ENCODE results near the gene CNOT1. TPM values are rescaled to one million over a fixed set of nuclear protein-coding genes. Genes with fewer than 3 reads are reported as not detected.

Gene CNOT1
- total and polyA plus RNA-seq, 2 of the 4 experiments (the other 2 are of a cell fraction), result 85.5 to 357 TPM

- H3K9me3 ChIP-seq (ENCODE audit: control insufficient read depth, insufficient read depth, low read length), result no peaks in the 10 kb centered on the region
- ATAC-seq (ENCODE audit: low read depth), result no peak
- H3K4me3 ChIP-seq (ENCODE audit: insufficient read depth, low read depth, low read length), result no peak overlapping the region
- H3K27me3 ChIP-seq (ENCODE audit: control insufficient read depth, insufficient read depth, low read length), result no peaks in the 10 kb centered on the region
- H2BK5ac ChIP-seq (ENCODE audit: low read depth, low read length, poor library complexity, severe bottlenecking), result no peak overlapping the region
- dilution Hi-C loops (cut with HindIII; ENCODE audit: low sequenced_read_pairs, unreplicated experiment) (no loop called here), in situ Hi-C loops (cut with MboI; ENCODE audit: low sequenced_read_pairs) (no loop called here), intact Hi-C loops (cut with micrococcal nuclease) (no loop called here)
- H3K14ac ChIP-seq (replicated peaks; ENCODE audit: low read depth, low read length), result no peak overlapping the region
- BruUV-seq (replicated peaks), result no TSS peak
- peak overlapping the region; percentile 32 for H2AFZ ChIP-seq (replicated peaks; ENCODE audit: low read length, poor library complexity)
- ChIA-PET POLR2A (ENCODE audit: unreplicated experiment) (no interaction called here), CTCF (interaction anchor here (0.6 kb wide), 1 partner anchor 452 kb away, joined by 4 read pairs; no protein-coding TSS in a partner anchor)
- no peaks in the 10 kb centered on the region for H3K9me1 ChIP-seq (ENCODE audit: insufficient read depth, low read length)
- no peak overlapping the region for H3K23ac ChIP-seq (ENCODE audit: low read depth, low read length)
- no peak overlapping the region for H3K56ac ChIP-seq (ENCODE audit: extremely low read depth, insufficient read depth, low read length)
- H3K18ac ChIP-seq (ENCODE audit: low read depth, low read length), result no peak overlapping the region
- no peak overlapping the region for H3K9ac ChIP-seq (ENCODE audit: low read depth, low read length)
- no peak overlapping the region for H2AK5ac ChIP-seq (ENCODE audit: low read depth, low read length)
- H4K20me1 ChIP-seq (ENCODE audit: insufficient read depth, low read length), result peaks cover 6% of the 10 kb centered on the region; the same call in 1 of the 2 replicates
- H3K36me3 ChIP-seq (ENCODE audit: control insufficient read depth, insufficient read depth, low read length), result peaks cover 3% of the 10 kb centered on the region; the same call in 1 of the 2 replicates
- no peak overlapping the region for H3K27ac ChIP-seq (ENCODE audit: insufficient read depth, low read length)
- H4K5ac ChIP-seq (ENCODE audit: low read depth, low read length), result no peak overlapping the region
- no peak overlapping the region for H4K91ac ChIP-seq (ENCODE audit: insufficient read depth, low read depth, low read length)
- no peak overlapping the region for H2BK20ac ChIP-seq (ENCODE audit: low read depth, low read length)
- H3K4ac ChIP-seq (ENCODE audit: low read depth, low read length), result no peak overlapping the region
- H2AK9ac ChIP-seq (replicated peaks; ENCODE audit: low read depth, low read length, poor library complexity), result no peak overlapping the region
- H3K4me2 ChIP-seq (ENCODE audit: low read depth, low read length), result no peak overlapping the region
- no peak for TF ChIP-seq NFE2L2 (IDR thresholded peaks at IDR 0.05; ENCODE audit: low read depth, low read length)
- TF ChIP-seq CEBPB (IDR thresholded peaks at IDR 0.05; ENCODE audit: low read depth, low read length), result no peak
- no peak for TF ChIP-seq MXI1 (IDR thresholded peaks at IDR 0.05; ENCODE audit: borderline replicate concordance, low read depth, low read length)
- no peak for TF ChIP-seq BHLHE40 (IDR thresholded peaks at IDR 0.05; ENCODE audit: low read depth, low read length)
- TF ChIP-seq SMC3 (IDR thresholded peaks at IDR 0.05; ENCODE audit: low read depth, low read length), result no peak
- TF ChIP-seq CHD1 (IDR thresholded peaks at IDR 0.05; ENCODE audit: low read depth, low read length), result no peak
- no peak for TF ChIP-seq RFX5 (IDR thresholded peaks at IDR 0.05; ENCODE audit: low read depth, low read length)
- no peak for TF ChIP-seq FOS (IDR thresholded peaks at IDR 0.05; ENCODE audit: low read depth, low read length)
- TF ChIP-seq MAFK (IDR thresholded peaks at IDR 0.05; ENCODE audit: low read depth, low read length), result no peak
- no peak for TF ChIP-seq RCOR1 (IDR thresholded peaks at IDR 0.05; ENCODE audit: insufficient replicate concordance, low read length)
- TF ChIP-seq, protein P1, sequence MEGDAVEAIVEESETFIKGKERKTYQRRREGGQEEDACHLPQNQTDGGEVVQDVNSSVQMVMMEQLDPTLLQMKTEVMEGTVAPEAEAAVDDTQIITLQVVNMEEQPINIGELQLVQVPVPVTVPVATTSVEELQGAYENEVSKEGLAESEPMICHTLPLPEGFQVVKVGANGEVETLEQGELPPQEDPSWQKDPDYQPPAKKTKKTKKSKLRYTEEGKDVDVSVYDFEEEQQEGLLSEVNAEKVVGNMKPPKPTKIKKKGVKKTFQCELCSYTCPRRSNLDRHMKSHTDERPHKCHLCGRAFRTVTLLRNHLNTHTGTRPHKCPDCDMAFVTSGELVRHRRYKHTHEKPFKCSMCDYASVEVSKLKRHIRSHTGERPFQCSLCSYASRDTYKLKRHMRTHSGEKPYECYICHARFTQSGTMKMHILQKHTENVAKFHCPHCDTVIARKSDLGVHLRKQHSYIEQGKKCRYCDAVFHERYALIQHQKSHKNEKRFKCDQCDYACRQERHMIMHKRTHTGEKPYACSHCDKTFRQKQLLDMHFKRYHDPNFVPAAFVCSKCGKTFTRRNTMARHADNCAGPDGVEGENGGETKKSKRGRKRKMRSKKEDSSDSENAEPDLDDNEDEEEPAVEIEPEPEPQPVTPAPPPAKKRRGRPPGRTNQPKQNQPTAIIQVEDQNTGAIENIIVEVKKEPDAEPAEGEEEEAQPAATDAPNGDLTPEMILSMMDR (conservative IDR thresholded peaks at IDR 0.05; ENCODE audit: low read depth, low read length), result no peak
- H2BK15ac ChIP-seq (ENCODE audit: low read depth, low read length), result no peak overlapping the region
- H2BK120ac ChIP-seq (ENCODE audit: low read depth, low read length), result no peak overlapping the region
- WGBS, 2 experiments (ENCODE audit: extremely low coverage in 2 of 2, insufficient read length in 1 of 2), result no CpG with 5 or more reads among the region's 5 CpGs
- H3K4me1 ChIP-seq (ENCODE audit: control insufficient read depth, insufficient read depth, low read length), result no peaks in the 10 kb centered on the region
- no peak overlapping the region for H4K8ac ChIP-seq (ENCODE audit: low read depth in 2 of 2, low read length in 2 of 2)
- H3K79me1 ChIP-seq (ENCODE audit: low read depth in 1 of 2, low read length in 2 of 2), result no peaks in the 10 kb centered on the region
- no peak for DNase-seq
Observed at GRCh38 chr16:58508671-58509251, 120.9 kb downstream of the CNOT1 start.

Data from IMR-90 (cell line).